GM18499 (cell line): Measurements from ENCODE around the gene PRLHR.

Source experiments
- ATAC-seq: cut with Tn5 transposase; IDR thresholded peaks from one replicate; pipeline ENCODE4 v1.9.1; 2021; ENCODE audit warnings: moderate number of reproducible peaks; ENCODE audit not compliant: insufficient read depth, unreplicated experiment

Gene PRLHR

GRCh38 chr10:118590334-118590733, 5.1 kb downstream of the PRLHR start:
- ATAC-seq: no peak

- no peak for ATAC-seq
Observed at GRCh38 chr10:118587881-118588651, 7.4 kb downstream of the PRLHR start.

DNA sequence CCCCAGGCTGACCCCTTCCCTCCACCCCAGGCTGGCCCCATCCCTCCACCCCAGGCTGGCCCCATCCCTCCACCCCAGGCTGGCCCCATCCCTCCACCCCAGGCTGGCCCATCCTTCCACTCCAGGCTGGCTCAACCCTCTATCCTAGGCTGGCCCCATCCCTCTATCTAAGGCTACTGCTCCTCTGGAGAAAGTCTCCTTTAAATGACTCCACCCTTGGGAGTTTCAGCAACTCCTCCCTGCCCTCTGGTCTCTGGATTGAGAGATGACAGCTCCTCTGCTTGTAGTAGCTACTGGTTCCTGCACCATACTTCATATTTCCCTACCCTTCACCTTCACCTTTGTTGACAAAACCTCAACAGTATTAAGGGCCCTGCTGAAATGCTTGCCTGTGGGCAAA, 8.5 kb downstream of the PRLHR start:
- ATAC-seq: no peak

GRCh38 chr10:118585794-118586193, 9.7 kb downstream of the PRLHR start:
- no peak for ATAC-seq

DNA sequence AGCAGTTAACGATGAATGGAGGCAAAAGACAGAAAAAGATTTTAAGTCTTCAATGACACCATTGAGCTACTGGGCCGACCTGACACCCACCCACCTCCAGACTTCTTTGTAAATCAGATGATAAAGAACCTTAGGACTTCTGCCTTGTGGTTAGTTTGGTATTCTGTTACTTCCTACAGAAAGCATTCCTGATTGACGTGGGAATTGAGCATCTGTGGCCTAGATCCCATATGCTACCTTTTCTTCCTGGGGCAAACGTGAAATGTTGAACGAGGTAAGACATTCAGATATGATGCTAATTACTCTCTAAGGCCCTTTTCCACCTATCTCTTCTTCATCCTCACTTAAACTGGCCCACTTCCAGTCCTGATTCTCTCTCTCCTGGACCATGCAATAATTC, 10.2 kb downstream of the PRLHR start:
- no peak for ATAC-seq

DNA sequence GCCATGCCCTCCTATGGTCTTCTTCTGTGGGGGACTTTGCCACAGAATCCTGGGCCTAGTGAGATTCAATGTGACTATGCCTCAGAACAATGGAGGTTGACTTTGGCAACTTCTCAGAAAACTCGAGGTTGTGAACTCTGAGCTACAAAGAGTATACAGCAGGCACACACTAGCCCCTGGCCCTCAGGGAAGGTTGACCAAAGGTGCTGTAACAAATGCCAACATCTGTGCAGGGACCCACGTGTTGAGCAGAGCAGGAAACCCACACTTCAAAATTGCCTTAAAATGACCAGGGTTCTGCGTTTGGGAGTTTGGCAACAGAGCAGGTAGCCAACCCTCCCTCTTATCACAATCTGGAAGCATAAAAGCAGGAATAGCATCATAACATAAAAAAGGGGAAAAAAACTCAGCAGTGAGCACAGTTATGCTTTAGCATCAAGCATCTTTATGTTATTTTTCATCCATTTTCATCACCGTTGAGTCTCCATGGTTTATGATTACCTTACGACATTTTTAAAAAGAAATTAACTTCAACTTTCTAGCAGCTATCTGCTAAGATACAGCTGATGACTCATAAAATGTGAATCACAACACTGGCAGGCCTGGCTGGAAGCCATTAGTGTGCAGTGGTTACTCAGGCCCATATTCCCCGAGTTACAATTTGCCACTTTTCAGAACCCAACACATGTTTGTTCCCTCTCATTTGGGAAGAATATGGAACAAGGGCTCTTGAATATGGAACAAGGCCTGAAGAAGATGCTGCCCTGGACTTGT, 11.1 kb downstream of the PRLHR start:
- ATAC-seq: no peak

- no peak for ATAC-seq
Observed at GRCh38 chr10:118583611-118584010, 11.8 kb downstream of the PRLHR start.

GRCh38 chr10:118582511-118582910, 12.9 kb downstream of the PRLHR start:
- no peak for ATAC-seq

DNA sequence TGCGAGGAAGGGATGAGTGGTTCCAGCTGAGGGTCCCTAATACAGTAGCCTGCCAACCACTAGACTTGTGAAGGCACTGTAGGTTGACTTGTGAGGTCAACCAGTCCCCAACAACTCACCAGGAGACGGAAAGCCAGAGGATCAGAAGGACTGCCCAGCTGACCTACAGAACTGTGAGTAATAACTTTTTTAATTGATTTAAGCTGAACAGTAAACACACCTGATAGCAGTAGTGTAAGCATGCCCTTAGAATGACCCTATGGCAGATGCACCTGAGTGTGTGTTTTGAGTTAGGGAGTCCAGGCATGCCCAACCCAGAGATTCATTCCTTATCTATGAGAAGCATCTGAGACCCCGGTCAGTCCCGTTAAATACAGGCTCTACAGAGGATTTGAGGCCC, 14.1 kb downstream of the PRLHR start:
- no peak for ATAC-seq

GRCh38 chr10:118580702-118581101, 14.7 kb downstream of the PRLHR start:
- ATAC-seq: no peak

DNA sequence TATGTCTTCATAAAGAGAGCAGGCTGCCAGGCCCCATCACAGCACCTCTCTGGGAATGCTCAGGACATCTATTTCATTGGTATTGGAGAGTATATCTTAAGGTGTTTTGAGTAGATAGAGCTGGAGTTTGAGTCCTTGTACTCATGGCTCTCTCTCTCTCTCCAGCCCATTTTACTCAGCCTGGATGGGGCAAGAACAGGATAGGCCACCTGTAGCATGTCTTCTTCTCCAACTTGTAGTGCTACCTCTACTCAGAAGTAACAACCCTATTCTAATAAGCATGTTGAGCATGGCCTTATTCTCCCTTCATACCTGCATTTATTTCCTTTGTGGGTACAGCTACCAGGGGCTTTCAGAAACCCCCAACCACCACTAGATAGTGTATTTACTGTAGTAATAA, 21.9 kb downstream of the PRLHR start:
- ATAC-seq: no peak

DNA sequence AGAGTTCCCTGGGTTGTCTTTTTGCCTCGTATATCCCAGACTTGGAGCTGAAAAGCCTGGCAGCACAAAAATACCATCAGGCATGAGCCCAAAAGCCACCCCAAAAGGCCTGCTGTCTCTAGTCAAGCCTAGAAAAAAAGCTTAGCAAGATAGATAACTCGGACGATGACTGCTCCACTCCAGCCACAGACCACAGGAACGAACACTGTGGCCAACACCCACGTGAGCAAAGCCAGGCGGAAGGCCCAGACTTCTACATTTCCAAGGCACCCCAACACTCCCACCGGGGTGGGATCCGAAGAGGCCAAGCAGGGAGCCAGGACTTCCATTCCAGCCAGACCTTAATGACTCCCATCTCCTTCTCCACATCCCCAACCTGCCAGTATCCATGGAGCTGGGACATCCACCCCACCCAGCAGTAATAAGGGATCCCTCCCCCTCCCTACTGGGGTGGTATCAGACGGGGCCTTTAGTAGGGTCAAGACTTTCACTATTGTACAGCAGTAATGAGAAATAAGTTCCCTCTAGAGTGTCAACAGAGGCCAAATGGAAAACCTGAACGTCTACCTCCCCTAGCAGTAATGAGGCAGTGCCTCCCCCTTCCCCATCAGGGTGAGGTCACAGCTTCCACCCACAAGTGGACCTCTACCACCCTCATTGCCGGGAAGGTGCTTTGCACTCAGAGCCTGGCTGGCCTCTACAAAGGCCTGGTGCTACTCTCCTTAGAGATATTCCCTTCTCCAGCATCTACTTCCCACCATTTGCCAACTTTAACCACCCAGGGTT, 23.0 kb downstream of the PRLHR start:
- ATAC-seq: no peak

DNA sequence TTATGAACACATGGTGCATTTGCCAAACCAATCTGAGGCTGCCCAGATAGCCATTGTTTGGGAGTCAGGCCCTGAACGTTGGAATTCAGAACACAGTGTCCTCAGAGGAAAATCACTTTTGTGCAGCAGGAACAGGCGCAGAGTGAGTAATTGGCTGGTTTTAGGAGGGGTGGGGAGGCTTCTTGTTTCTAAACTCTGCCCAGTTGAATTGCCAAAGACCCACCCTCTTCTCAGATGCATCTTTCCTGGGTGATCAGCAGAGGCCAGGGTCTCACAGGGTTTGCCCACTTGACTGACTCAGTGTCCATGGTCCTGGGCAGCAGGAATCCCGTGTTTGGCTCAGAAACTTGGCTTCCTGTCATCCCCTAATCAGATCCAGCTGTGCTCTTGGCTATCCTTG, 24.3 kb downstream of the PRLHR start:
- no peak for ATAC-seq

DNA sequence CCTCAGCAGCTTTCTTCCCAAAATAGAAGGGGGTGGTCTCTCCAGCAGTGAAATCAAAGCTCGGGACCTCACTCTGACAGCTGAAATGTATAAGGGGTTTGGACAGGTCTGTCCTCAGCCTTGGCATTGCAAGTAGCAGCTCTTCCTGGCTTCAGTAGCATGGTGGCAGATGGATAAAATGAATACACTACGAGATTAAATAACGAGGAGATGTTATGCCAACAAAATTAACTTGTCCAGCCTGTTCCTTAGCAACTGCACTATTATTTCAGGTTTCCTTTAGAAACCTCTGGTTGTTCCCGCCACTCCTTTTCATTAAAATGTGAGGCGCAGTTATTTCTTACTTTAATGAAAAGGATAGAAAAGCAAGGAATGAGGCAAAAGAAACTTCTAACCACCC, 24.9 kb downstream of the PRLHR start:
- no peak for ATAC-seq

GRCh38 chr10:118569882-118570252, 25.6 kb downstream of the PRLHR start:
- no peak for ATAC-seq

DNA sequence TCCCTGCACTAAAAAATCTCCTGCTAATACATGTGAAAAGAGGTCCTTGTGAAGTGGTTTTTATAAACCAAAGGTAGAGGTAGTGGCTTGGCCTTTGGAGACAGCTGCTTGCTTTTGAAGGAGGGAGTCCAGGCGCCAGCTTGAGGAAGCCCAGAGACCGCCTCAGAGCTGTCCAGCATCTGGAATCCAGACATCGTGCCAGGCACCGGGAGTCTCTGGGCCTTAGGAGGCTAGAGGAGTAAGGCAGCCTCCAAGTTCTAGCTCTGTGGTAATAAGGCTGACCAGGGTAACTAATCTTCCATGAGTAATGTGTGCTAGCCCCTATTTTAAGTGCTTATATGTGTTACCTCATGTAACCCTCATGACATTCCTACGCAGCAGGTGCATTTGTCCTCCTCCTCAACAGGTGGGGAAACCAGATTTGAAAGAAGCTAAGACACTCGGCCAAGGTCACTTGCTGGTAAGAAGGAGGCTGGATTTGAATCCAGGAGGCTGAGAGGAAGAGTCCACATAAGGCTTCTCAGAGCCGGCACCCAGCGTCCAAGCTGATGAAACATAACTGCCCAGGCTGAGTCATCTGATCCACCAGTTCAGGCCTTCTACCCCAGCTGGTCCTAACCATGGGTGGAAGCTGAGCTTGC, 26.1 kb downstream of the PRLHR start:
- ATAC-seq: no peak

GRCh38 chr10:118568327-118568848, 27.1 kb downstream of the PRLHR start:
- ATAC-seq: no peak

GRCh38 chr10:118567701-118568248, 27.7 kb downstream of the PRLHR start:
- ATAC-seq: no peak

DNA sequence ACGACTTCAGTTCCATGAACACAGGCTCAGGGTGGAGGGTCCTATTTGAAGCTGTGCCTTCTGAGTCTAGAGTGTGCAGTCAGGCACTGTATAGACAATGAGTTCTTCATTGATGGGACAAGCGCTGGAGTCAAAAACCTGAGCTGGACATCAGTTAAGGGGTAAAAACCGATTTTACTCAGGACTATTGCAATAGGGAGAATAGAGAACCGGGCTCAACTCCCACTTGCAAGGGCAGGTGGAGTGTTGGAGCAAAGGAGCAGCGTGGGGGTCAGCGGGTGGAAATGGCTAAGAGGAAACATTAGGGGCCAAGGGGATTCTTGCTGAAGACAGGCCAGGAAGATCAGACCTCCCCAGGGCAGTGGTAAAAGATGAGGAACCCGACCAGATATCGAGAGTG, 28.5 kb downstream of the PRLHR start:
- ATAC-seq: no peak
